HEK293 (cell line): Measurements from ENCODE around the gene ZNF594.
A peak's percentile ranks its signal among the peaks of the same experiment; 100 is the strongest.

ENCODE experiments used
- CTCF ChIA-PET: fragments of 350-600 bp; formaldehyde crosslinking; extraction: SDS; loops from one replicate; lab custom pipeline; 2021; ENCODE audit warnings: antibody characterized with exemption; lab: Yijun Ruan, JAX
- POLR2A ChIA-PET: fragments of 300-600 bp; formaldehyde crosslinking; extraction: SDS; loops from one replicate; lab custom pipeline; 2020; ENCODE audit warnings: antibody characterized with exemption, inconsistent platforms; lab: Yijun Ruan, JAX
- H3K27ac ChIP-seq: fragments of 200-500 bp; sonication (Bioruptor generic); 2 replicates; pipeline ENCODE4 v1.5.1; 2014; ENCODE audit warnings: low read depth, low read length, control low read depth, inconsistent platforms; ENCODE audit errors: extremely low read depth
- H3K36me3 ChIP-seq, 2 experiments: fragments of 200-500 bp in 1 of 2; sonication (Bioruptor generic) in 1 of 2; 1 replicate in 1 of 2; 2 replicates in 1 of 2; pipeline ENCODE4 v1.5.1; 2014 to 2017; ENCODE audit warnings: inconsistent platforms in 2 of 2, low read length in 2 of 2; ENCODE audit not compliant: control insufficient read depth in 2 of 2, insufficient read depth in 1 of 2
- H3K4me1 ChIP-seq: fragments of 200-500 bp; sonication (Bioruptor generic); 2 replicates; pipeline ENCODE4 v1.5.1; 2014; ENCODE audit warnings: mild to moderate bottlenecking, low read length, inconsistent platforms; ENCODE audit not compliant: control insufficient read depth, insufficient read depth
- H3K4me3 ChIP-seq: 2 replicates; pipeline ENCODE4 v1.5.1; 2011; ENCODE audit warnings: low read depth, mild to moderate bottlenecking, control low read depth, low read length, moderate library complexity
- H3K9me3 ChIP-seq: fragments of 200-500 bp; sonication (Bioruptor generic); 2 replicates; pipeline ENCODE4 v1.5.1; 2014; ENCODE audit warnings: low read depth, low read length, inconsistent platforms; ENCODE audit not compliant: control insufficient read depth, insufficient read depth
- REPIN1 ChIP-seq: fragments of 450-650 bp; formaldehyde crosslinking; IDR thresholded peaks from 2 replicates; pipeline ENCODE4 v1.5.1; 2017; ENCODE audit warnings: missing biosample characterization, missing genetic modification characterization, low read depth
- TRIM28 ChIP-seq: IDR thresholded peaks from 2 replicates; pipeline ENCODE4 v1.6.1; 2011; ENCODE audit warnings: low read length, control low read depth, borderline replicate concordance
- ZFP41 ChIP-seq: fragments of 450-650 bp; formaldehyde crosslinking; IDR thresholded peaks from 2 replicates; pipeline ENCODE4 v1.5.1; 2016; ENCODE audit warnings: missing biosample characterization, missing genetic modification characterization, borderline replicate concordance
- ZNF239 ChIP-seq: fragments of 450-650 bp; formaldehyde crosslinking; IDR thresholded peaks from 2 replicates; pipeline ENCODE4 v1.5.1; 2016; ENCODE audit warnings: missing biosample characterization, missing genetic modification characterization
- ZNF24 ChIP-seq: fragments of 450-650 bp; formaldehyde crosslinking; IDR thresholded peaks from 2 replicates; pipeline ENCODE4 v1.5.1; 2016; ENCODE audit warnings: missing biosample characterization, missing genetic modification characterization
- ZNF274 ChIP-seq, 2 experiments: fragments of 200-500 bp in 1 of 2; fragments of 450-650 bp in 1 of 2; sonication (Bioruptor generic) in 1 of 2; formaldehyde crosslinking in 1 of 2; IDR thresholded peaks; 2 replicates each; pipeline versions ENCODE4 v1.5.1 to v1.6.1; 2014 to 2016; ENCODE audit warnings: borderline replicate concordance in 1 of 2, inconsistent platforms in 1 of 2, low read length in 1 of 2, missing biosample characterization in 1 of 2, missing genetic modification characterization in 1 of 2
- ZNF362 ChIP-seq: fragments of 450-650 bp; formaldehyde crosslinking; IDR thresholded peaks from 2 replicates; pipeline ENCODE4 v1.5.1; 2016; ENCODE audit warnings: missing biosample characterization, missing genetic modification characterization
- ZNF423 ChIP-seq: fragments of 450-650 bp; formaldehyde crosslinking; IDR thresholded peaks from 2 replicates; pipeline ENCODE4 v1.5.1; 2016; ENCODE audit warnings: missing biosample characterization, missing genetic modification characterization
- ZNF426 ChIP-seq: fragments of 450-650 bp; formaldehyde crosslinking; IDR thresholded peaks from 2 replicates; pipeline ENCODE4 v1.5.1; 2017; ENCODE audit warnings: missing biosample characterization, missing genetic modification characterization, mild to moderate bottlenecking, inconsistent platforms, moderate library complexity
- ZNF555 ChIP-seq: fragments of 450-650 bp; formaldehyde crosslinking; conservative IDR thresholded peaks from 2 replicates; pipeline ENCODE4 v1.5.1; 2017; ENCODE audit warnings: missing biosample characterization, mild to moderate bottlenecking, missing genetic modification characterization, inconsistent platforms
- ZNF660 ChIP-seq: fragments of 450-650 bp; IDR thresholded peaks from 2 replicates; pipeline ENCODE4 v1.5.1; 2018; ENCODE audit warnings: missing biosample characterization, mild to moderate bottlenecking, missing genetic modification characterization
- TF ChIP-seq, protein P1 (sequence below): fragments of 450-650 bp; formaldehyde crosslinking; IDR thresholded peaks from 2 replicates; pipeline ENCODE4 v1.5.1; 2016; ENCODE audit warnings: missing biosample characterization, missing genetic modification characterization, borderline replicate concordance
- TF ChIP-seq, protein P2 (sequence below): fragments of 450-650 bp; formaldehyde crosslinking; IDR thresholded peaks from 2 replicates; pipeline ENCODE4 v1.5.1; 2016; ENCODE audit warnings: missing biosample characterization, missing genetic modification characterization
- TF ChIP-seq, protein P3 (sequence below): fragments of 450-650 bp; formaldehyde crosslinking; IDR thresholded peaks from 2 replicates; pipeline ENCODE4 v1.5.1; 2016; ENCODE audit warnings: missing biosample characterization, missing genetic modification characterization

ZNF594 gene

DNA sequence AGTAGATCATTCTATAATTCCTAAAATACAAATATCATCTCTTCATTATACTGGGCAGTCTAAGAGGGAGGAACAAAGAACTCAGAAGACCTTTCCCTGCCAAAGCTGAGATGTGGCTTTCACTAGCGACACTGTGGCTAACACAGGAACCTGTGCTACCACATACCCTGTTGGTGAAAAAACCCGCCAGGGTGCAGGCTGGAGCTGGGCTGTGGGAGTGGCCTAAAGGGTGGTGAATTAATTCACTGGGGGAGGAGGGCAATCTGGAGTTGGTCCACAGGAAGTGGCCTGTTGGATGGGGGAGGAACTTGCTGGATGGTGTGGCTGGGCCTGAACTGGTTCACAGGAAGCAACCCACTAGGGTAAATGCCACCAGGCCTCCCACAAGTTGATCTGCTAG is 7.4 kb downstream of the ZNF594 start:
- no peaks in the 10 kb centered on the region for H3K4me1 ChIP-seq
- H3K9me3 ChIP-seq: peaks cover 23% of the 10 kb centered on the region
- H3K27ac ChIP-seq: no peak overlapping the region
- no peak overlapping the region for H3K4me3 ChIP-seq
- ChIA-PET POLR2A (no interaction called here), CTCF (interaction anchor here (0.6 kb wide), 1 partner anchor 897 kb away, joined by 3 read pairs; no protein-coding TSS in a partner anchor)
- peaks cover 23 to 28% of the 10 kb centered on the region in 2 experiments for H3K36me3 ChIP-seq
- TF ChIP-seq, protein P1, sequence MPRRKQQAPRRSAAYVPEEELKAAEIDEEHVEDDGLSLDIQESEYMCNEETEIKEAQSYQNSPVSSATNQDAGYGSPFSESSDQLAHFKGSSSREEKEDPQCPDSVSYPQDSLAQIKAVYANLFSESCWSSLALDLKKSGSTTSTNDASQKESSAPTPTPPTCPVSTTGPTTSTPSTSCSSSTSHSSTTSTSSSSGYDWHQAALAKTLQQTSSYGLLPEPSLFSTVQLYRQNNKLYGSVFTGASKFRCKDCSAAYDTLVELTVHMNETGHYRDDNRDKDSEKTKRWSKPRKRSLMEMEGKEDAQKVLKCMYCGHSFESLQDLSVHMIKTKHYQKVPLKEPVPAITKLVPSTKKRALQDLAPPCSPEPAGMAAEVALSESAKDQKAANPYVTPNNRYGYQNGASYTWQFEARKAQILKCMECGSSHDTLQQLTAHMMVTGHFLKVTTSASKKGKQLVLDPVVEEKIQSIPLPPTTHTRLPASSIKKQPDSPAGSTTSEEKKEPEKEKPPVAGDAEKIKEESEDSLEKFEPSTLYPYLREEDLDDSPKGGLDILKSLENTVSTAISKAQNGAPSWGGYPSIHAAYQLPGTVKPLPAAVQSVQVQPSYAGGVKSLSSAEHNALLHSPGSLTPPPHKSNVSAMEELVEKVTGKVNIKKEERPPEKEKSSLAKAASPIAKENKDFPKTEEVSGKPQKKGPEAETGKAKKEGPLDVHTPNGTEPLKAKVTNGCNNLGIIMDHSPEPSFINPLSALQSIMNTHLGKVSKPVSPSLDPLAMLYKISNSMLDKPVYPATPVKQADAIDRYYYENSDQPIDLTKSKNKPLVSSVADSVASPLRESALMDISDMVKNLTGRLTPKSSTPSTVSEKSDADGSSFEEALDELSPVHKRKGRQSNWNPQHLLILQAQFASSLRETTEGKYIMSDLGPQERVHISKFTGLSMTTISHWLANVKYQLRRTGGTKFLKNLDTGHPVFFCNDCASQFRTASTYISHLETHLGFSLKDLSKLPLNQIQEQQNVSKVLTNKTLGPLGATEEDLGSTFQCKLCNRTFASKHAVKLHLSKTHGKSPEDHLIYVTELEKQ (tag by site-specific recombination): no peak
- TF ChIP-seq REPIN1 (no peak), ZNF24 (no peak), ZNF362 (tag by site-specific recombination) (no peak), ZNF239 (no peak), ZFP41 (tag by site-specific recombination) (no peak), ZNF555 (tag by site-specific recombination) (no peak)

DNA sequence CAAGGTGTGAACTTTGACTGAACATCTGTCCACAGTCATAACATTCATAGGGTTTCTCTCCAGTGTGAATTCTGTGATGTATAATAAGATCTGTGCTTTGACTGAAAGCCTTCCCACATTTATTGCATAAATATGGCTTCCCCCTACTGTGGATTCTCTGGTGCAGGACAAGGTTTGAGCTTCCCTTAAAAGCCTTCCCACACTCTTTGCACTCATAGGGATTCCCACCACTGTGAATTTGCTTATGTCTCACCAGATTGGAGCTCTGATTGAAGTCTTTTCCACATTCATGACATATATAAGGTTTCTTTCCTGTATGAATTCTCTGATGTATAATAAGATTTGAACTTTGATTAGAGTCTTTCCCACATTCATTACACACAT is 8.3 kb downstream of the ZNF594 start:
- H3K4me3 ChIP-seq: no peak overlapping the region
- ChIA-PET POLR2A (interaction anchor here (2.5 kb wide), 1 partner anchor 8 kb away, joined by 13 read pairs; the partner anchor contains the start of gene ZNF594), CTCF (interaction anchor here (0.6 to 0.8 kb wide), 2 partner anchors 8 to 13 kb away, joined by 3 to 4 read pairs; partner anchors contain the start of gene ZNF594)
- H3K4me1 ChIP-seq: no peaks in the 10 kb centered on the region
- H3K9me3 ChIP-seq: peaks cover 20% of the 10 kb centered on the region
- no peak overlapping the region for H3K27ac ChIP-seq
- H3K36me3 ChIP-seq: peaks cover 14 to 24% of the 10 kb centered on the region in 2 experiments
- TF ChIP-seq TRIM28 (peak; percentile 74), ZNF274 (IDR thresholded peaks at IDR 0.05; ENCODE audit: low read length) (peak; percentile 81), ZNF274 (tag by site-specific recombination; IDR thresholded peaks at IDR 0.05; ENCODE audit: borderline replicate concordance) (peak; percentile 73; the same call in 1 of the 2 replicates), ZNF660 (no peak), ZNF423 (tag by site-specific recombination) (no peak), ZNF426 (no peak)
- TF ChIP-seq, protein P2, sequence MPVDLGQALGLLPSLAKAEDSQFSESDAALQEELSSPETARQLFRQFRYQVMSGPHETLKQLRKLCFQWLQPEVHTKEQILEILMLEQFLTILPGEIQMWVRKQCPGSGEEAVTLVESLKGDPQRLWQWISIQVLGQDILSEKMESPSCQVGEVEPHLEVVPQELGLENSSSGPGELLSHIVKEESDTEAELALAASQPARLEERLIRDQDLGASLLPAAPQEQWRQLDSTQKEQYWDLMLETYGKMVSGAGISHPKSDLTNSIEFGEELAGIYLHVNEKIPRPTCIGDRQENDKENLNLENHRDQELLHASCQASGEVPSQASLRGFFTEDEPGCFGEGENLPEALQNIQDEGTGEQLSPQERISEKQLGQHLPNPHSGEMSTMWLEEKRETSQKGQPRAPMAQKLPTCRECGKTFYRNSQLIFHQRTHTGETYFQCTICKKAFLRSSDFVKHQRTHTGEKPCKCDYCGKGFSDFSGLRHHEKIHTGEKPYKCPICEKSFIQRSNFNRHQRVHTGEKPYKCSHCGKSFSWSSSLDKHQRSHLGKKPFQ: peak; percentile 75
- TF ChIP-seq, protein P3, sequence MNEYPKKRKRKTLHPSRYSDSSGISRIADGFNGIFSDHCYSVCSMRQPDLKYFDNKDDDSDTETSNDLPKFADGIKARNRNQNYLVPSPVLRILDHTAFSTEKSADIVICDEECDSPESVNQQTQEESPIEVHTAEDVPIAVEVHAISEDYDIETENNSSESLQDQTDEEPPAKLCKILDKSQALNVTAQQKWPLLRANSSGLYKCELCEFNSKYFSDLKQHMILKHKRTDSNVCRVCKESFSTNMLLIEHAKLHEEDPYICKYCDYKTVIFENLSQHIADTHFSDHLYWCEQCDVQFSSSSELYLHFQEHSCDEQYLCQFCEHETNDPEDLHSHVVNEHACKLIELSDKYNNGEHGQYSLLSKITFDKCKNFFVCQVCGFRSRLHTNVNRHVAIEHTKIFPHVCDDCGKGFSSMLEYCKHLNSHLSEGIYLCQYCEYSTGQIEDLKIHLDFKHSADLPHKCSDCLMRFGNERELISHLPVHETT: no peak
